DND-41 (cell line): ENCODE results near the gene TBC1D22A.

ENCODE experiments used
- ATAC-seq: fragments of 200-7000 bp; cut with Tn5 transposase; 3 replicates; pipeline ENCODE4 v1.9.1; 2021; ENCODE audit warnings: low read depth; ENCODE audit not compliant: insufficient read depth
- DNase-seq: peaks from one replicate; pipeline ENCODE4 v3.0.0-alpha.2; 2020
- H2AFZ ChIP-seq: 2 replicates; pipeline ENCODE4 v1.6.0; 2012; ENCODE audit warnings: low read depth, low read length
- H3K27ac ChIP-seq: 2 replicates; pipeline ENCODE4 v1.5.1; 2012; ENCODE audit warnings: low read length, inconsistent platforms
- H3K27me3 ChIP-seq: fragments of 200-600 bp; sonication (generic); 2 replicates; pipeline ENCODE4 v1.6.0; 2012; ENCODE audit warnings: low read length, mild to moderate bottlenecking, inconsistent platforms; ENCODE audit not compliant: insufficient read depth, poor library complexity
- H3K36me3 ChIP-seq: 2 replicates; pipeline ENCODE4 v1.5.1; 2012; ENCODE audit warnings: low read length, inconsistent platforms; ENCODE audit not compliant: insufficient read depth
- H3K4me1 ChIP-seq: 2 replicates; pipeline ENCODE4 v1.5.1; 2012; ENCODE audit warnings: mild to moderate bottlenecking, low read length; ENCODE audit not compliant: insufficient read depth
- H3K4me2 ChIP-seq: 2 replicates; pipeline ENCODE4 v1.6.0; 2012; ENCODE audit warnings: mild to moderate bottlenecking, moderate library complexity, low read length, inconsistent platforms; ENCODE audit not compliant: insufficient read depth
- H3K4me3 ChIP-seq, 2 experiments: fragments of 200-600 bp in 1 of 2; shearing (Covaris generic) in 1 of 2; 2 replicates each; pipeline ENCODE4 v1.5.1; 2012 to 2016; ENCODE audit warnings: inconsistent platforms in 2 of 2, low read length in 2 of 2, mild to moderate bottlenecking in 2 of 2, low read depth in 1 of 2, moderate library complexity in 1 of 2
- H3K79me2 ChIP-seq: 2 replicates; pipeline ENCODE4 v1.6.0; 2012; ENCODE audit warnings: low read length, inconsistent platforms; ENCODE audit not compliant: insufficient read depth
- H3K9ac ChIP-seq: 2 replicates; pipeline ENCODE4 v1.6.0; 2012; ENCODE audit warnings: low read depth, mild to moderate bottlenecking, inconsistent platforms, low read length, moderate library complexity
- H3K9me3 ChIP-seq: 2 replicates; pipeline ENCODE4 v1.5.1; 2012; ENCODE audit warnings: low read length, moderate library complexity, mild to moderate bottlenecking, inconsistent platforms; ENCODE audit not compliant: insufficient read depth, severe bottlenecking
- H4K20me1 ChIP-seq: 2 replicates; pipeline ENCODE4 v1.6.0; 2012; ENCODE audit warnings: low read length; ENCODE audit not compliant: insufficient read depth
- CTCF ChIP-seq: IDR thresholded peaks from 2 replicates; pipeline ENCODE4 v1.5.1; 2012; ENCODE audit warnings: borderline replicate concordance, low read length, moderate library complexity, mild to moderate bottlenecking; ENCODE audit not compliant: poor library complexity, severe bottlenecking; ENCODE audit errors: extremely low read depth
- EZH2 ChIP-seq: IDR thresholded peaks from 3 replicates; pipeline ENCODE4 v1.6.1; 2012; ENCODE audit warnings: borderline replicate concordance, low read depth, mild to moderate bottlenecking, moderate library complexity, low read length, inconsistent platforms; ENCODE audit not compliant: severe bottlenecking

Gene TBC1D22A

GRCh38 chr22:47107431-47107830, 345.0 kb downstream of the TBC1D22A start:
- no peak for DNase-seq
- no peak overlapping the region for H3K4me2 ChIP-seq
- no peak overlapping the region for H2AFZ ChIP-seq
- no peak overlapping the region for H3K9ac ChIP-seq
- ATAC-seq: no peak
- H3K9me3 ChIP-seq: no peaks in the 10 kb centered on the region
- H4K20me1 ChIP-seq: 0 out of 2 replicates have a peak, but pooled peaks cover 6% of the 10 kb centered on the region
- H3K79me2 ChIP-seq: no peaks in the 10 kb centered on the region
- H3K27ac ChIP-seq: no peak overlapping the region
- no peaks in the 10 kb centered on the region for H3K27me3 ChIP-seq
- no peaks in the 10 kb centered on the region for H3K4me1 ChIP-seq
- peaks cover 10% of the 10 kb centered on the region for H3K36me3 ChIP-seq
- no peak for TF ChIP-seq EZH2
- no peak for TF ChIP-seq CTCF
- H3K4me3 ChIP-seq: no peak overlapping the region

DNA sequence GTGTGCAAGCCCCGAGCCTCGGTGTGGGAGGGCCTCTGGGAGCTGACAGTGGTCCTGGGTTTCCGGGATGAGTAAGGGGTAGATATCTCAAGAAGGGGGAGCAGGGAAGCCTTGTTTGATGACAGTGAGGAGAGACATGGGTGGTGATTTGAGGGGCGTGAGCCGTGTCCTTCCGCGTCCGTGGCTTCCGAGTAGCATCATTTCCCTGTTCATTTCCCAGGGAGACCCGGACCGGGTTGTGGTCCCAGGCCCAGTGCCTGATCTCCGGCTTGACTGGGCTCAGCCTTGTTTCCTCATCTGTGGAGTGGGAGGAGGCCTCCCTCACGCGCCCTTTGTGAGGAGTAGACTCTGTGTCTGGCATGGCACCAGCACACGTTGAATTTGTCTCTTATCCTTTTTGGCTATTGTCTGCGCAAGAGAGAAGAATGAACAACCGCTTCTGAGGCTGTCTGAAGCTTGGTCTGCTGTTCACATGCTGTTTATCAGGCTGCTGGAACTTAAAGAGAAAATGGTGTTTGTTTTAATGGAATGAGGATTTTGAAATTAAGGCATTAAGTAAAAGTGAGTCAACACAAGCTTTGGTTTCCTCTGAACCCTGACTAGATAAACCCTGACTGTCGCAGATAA, 348.5 kb downstream of the TBC1D22A start:
- H3K79me2 ChIP-seq: no peaks in the 10 kb centered on the region
- no peaks in the 10 kb centered on the region for H3K4me1 ChIP-seq
- peaks cover 17% of the 10 kb centered on the region for H3K36me3 ChIP-seq
- no peaks in the 10 kb centered on the region for H4K20me1 ChIP-seq
- no peak overlapping the region for H3K4me3 ChIP-seq
- no peak overlapping the region for H3K4me2 ChIP-seq
- TF ChIP-seq EZH2 (no peak), CTCF (no peak)
- H2AFZ ChIP-seq: no peak overlapping the region
- H3K9ac ChIP-seq: no peak overlapping the region
- H3K27me3 ChIP-seq: no peaks in the 10 kb centered on the region
- no peak overlapping the region for H3K27ac ChIP-seq
- DNase-seq: no peak
- no peaks in the 10 kb centered on the region for H3K9me3 ChIP-seq
- no peak for ATAC-seq

GRCh38 chr22:47111626-47112581, 349.5 kb downstream of the TBC1D22A start:
- DNase-seq (no peak), ATAC-seq (no peak)
- Histone ChIP-seq H4K20me1 (no peaks in the 10 kb centered on the region; the same call in 1 of the 2 replicates), H3K9me3 (no peaks in the 10 kb centered on the region), H2AFZ (no peak overlapping the region), H3K4me2 (no peak overlapping the region), H3K27me3 (no peaks in the 10 kb centered on the region), H3K4me1 (no peaks in the 10 kb centered on the region), H3K9ac (no peak overlapping the region), H3K36me3 (peaks cover 17% of the 10 kb centered on the region), H3K79me2 (no peaks in the 10 kb centered on the region), H3K27ac (no peak overlapping the region), H3K4me3 (no peak overlapping the region)
- TF ChIP-seq CTCF (no peak), EZH2 (no peak)
